ENCODE measurements around the gene ELMOD3.

The ELMOD3 gene

DNA sequence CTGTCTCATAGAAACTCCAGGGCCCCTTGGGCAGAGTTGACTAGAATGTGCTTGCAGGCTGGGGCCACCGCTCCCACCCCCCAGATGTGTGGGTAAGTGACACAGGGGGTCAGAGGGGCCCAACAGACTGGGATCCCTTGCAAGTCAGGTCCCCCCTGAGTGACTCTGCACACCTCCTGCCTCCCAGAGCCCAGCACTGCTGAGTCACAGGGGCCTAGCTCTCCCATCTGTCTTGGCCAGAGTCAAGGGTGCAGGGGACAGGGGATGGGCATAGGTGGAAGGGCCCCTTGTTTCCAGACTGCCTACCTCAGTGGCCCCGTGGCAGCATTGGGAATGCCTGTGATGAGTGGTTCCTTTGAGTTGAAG lies 75.3 kb downstream of the ELMOD3 start:
- no peak overlapping the region for H4K12ac ChIP-seq (ENCODE audit: low read depth, low read length)
- no peaks in the 10 kb centered on the region for H3K79me2 ChIP-seq (ENCODE audit: control insufficient read depth, insufficient read depth, low read length, poor library complexity)
- H4K91ac ChIP-seq (ENCODE audit: low read depth, low read length) = no peak overlapping the region
- H2BK5ac ChIP-seq (ENCODE audit: low read depth, low read length, poor library complexity) = no peak overlapping the region
- H3K36me3 ChIP-seq (ENCODE audit: control insufficient read depth in 1 of 2, insufficient read depth in 2 of 2, low read length in 2 of 2) = no peaks in the 10 kb centered on the region
- no peaks in the 10 kb centered on the region for H3K27me3 ChIP-seq (ENCODE audit: insufficient read depth, low read length)
- no peaks in the 10 kb centered on the region for H3K4me1 ChIP-seq (ENCODE audit: control insufficient read depth in 1 of 2, insufficient read depth in 2 of 2, low read length in 2 of 2)
- H3K9ac ChIP-seq (ENCODE audit: low read length) = no peak overlapping the region
- no peak overlapping the region for H3K27ac ChIP-seq (ENCODE audit: low read depth, low read length)
- no peak overlapping the region for H3K23ac ChIP-seq (ENCODE audit: low read length)
- H3K4ac ChIP-seq (ENCODE audit: low read depth, low read length) = no peak overlapping the region
- H3K79me1 ChIP-seq (ENCODE audit: low read length) = no peaks in the 10 kb centered on the region
- H3K18ac ChIP-seq (ENCODE audit: low read length) = no peak overlapping the region
- H3K9me3 ChIP-seq (ENCODE audit: insufficient read depth, low read depth, low read length) = peaks cover 2% of the 10 kb centered on the region
- H4K8ac ChIP-seq (ENCODE audit: low read depth, low read length) = no peak overlapping the region
- no peak overlapping the region for H2AFZ ChIP-seq (ENCODE audit: insufficient read depth, low read length, poor library complexity)
- no peak overlapping the region for H3K4me3 ChIP-seq (ENCODE audit: low read depth, low read length)
- H3K4me2 ChIP-seq (ENCODE audit: low read length) = no peak overlapping the region
- H2BK12ac ChIP-seq (ENCODE audit: low read length) = no peak overlapping the region
- H2BK120ac ChIP-seq (ENCODE audit: insufficient read depth, low read length, poor library complexity) = no peak overlapping the region
- DNase-seq = no peak
- WGBS (ENCODE audit: extremely low coverage, insufficient coverage, insufficient read length) = no CpG with 5 or more reads among the region's 2 CpGs
- H3K14ac ChIP-seq (ENCODE audit: low read length) = no peak overlapping the region
- H2AK5ac ChIP-seq (ENCODE audit: low read length) = no peak overlapping the region

DNA sequence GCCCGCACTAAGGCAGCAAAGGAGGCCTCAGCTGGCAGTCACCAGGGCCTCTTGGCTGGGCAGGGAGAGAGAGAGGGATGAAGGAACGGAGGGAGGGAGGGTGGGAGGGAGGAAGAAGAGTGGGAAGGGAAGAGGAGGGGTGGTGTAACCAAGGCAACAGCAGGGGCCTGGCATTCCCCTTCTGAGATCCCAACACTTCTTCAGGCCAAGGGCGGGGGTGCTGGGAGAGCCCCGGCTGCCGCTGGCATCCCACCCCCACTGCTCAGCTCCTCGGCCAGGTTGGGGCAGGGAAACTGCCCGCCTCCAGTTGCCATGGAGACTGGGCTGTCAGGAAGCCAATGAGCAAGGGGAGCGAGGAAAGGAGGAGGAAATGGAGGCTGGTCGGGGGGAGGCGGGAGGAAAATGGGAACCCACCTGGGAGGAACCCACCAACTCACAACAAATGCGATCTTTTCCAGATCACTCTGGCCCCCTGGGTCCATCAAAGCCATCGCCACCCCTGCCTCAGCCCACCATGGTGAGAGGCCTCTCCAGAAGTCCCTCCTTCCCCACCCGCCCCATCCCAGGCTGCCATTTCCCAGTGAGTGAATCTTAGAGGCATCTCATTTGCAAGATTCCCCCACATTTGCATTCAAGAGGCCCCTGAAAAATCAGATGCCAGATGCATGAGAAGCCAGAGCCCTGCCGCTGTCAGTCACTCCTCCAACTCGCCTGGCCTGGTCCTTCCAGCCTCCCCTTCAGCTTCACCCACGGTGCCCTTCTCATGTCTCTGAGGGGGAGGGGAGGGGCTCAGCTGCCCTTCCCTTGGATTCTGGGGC lies 76.4 kb downstream of the ELMOD3 start:
- Histone ChIP-seq H2BK120ac (ENCODE audit: insufficient read depth, low read length, poor library complexity) (no peak overlapping the region), H3K27me3 (ENCODE audit: insufficient read depth, low read length) (no peaks in the 10 kb centered on the region), H3K4ac (ENCODE audit: low read depth, low read length) (no peak overlapping the region), H3K36me3 (ENCODE audit: control insufficient read depth in 1 of 2, insufficient read depth in 2 of 2, low read length in 2 of 2) (no peaks in the 10 kb centered on the region), H2AK5ac (ENCODE audit: low read length) (no peak overlapping the region), H2BK12ac (ENCODE audit: low read length) (no peak overlapping the region), H3K4me2 (ENCODE audit: low read length) (no peak overlapping the region), H3K79me2 (ENCODE audit: control insufficient read depth, insufficient read depth, low read length, poor library complexity) (no peaks in the 10 kb centered on the region), H3K4me1 (ENCODE audit: control insufficient read depth in 1 of 2, insufficient read depth in 2 of 2, low read length in 2 of 2) (no peaks in the 10 kb centered on the region), H3K14ac (ENCODE audit: low read length) (no peak overlapping the region), H4K91ac (ENCODE audit: low read depth, low read length) (no peak overlapping the region), H3K23ac (ENCODE audit: low read length) (no peak overlapping the region), H4K8ac (ENCODE audit: low read depth, low read length) (no peak overlapping the region), H3K4me3 (ENCODE audit: low read depth, low read length) (no peak overlapping the region), H2AFZ (ENCODE audit: insufficient read depth, low read length, poor library complexity) (no peak overlapping the region), H3K79me1 (ENCODE audit: low read length) (no peaks in the 10 kb centered on the region), H3K9me3 (ENCODE audit: insufficient read depth, low read depth, low read length) (peaks cover 2% of the 10 kb centered on the region), H3K9ac (ENCODE audit: low read length) (no peak overlapping the region), H4K12ac (ENCODE audit: low read depth, low read length) (no peak overlapping the region), H3K18ac (ENCODE audit: low read length) (no peak overlapping the region), H3K27ac (ENCODE audit: low read depth, low read length) (no peak overlapping the region), H2BK5ac (ENCODE audit: low read depth, low read length, poor library complexity) (no peak overlapping the region)
- 100% methylated on average over 1 of the region's 16 CpGs for WGBS (ENCODE audit: extremely low coverage, insufficient coverage, insufficient read length)
- DNase-seq = no peak

DNA sequence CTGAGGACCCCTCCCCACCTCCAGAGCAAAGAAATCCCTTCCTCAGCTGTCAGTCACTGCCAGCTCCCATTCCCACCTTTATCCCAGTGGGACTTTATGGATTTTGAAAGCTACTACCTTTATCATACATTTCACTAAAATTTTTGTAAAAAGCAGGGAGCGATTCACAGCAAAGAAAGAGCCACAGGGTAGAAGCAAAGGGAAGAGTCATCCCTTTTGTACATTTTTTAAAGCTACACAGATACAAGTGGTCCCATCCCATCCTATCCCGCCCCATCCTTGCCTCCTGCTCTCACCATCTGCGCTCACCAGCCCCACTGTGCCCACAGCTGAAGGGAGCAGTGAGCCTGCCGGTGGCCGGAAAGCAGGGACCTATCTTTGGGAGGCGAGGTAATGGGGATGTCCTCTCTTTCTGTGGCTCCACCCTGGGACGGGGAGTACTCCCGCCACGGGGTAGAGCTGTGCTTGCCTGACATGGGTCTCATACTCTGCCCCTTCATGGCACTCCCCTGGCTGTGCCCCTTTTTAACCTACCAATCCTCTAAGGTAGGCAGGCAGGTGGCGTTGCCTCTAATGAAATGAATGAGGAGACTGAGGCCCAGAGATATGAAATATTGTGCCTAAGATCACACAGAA lies 77.1 kb downstream of the ELMOD3 start:
- no peaks in the 10 kb centered on the region for H3K4me1 ChIP-seq (ENCODE audit: control insufficient read depth in 1 of 2, insufficient read depth in 2 of 2, low read length in 2 of 2)

DNA sequence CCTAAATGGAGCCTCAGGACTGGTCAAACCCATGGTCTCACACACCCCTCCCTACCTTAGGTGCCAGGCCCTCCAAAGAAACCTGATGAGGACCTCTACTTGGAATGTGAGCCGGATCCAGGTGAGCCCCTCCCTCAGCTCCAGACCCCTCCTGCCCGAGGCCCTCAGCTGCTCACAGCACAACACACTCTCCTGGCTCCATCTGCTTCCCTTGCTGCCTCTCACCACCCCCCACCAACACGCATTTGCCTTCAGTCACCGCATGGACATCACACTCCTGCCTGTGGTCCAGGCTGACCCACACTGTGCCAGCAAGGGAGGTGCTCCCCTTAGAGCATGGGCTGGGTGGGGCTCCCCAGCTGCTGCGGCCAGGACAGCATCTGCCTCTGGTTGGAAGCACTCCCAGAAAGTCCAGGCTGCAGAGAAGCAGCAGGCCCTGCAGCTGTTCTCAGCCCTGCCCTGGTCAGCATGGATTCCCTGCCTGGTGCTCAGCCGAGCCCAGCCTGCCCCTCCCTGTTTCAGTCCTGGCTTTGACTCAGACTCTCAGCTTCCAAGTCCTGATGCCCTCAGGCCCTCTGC lies 79.0 kb downstream of the ELMOD3 start:
- Histone ChIP-seq H3K27me3 (ENCODE audit: insufficient read depth, low read length) (no peaks in the 10 kb centered on the region), H2BK5ac (ENCODE audit: low read depth, low read length, poor library complexity) (no peak overlapping the region), H3K4me1 (ENCODE audit: control insufficient read depth in 1 of 2, insufficient read depth in 2 of 2, low read length in 2 of 2) (peaks cover 8 to 10% of the 10 kb centered on the region in 2 experiments), H2BK120ac (ENCODE audit: insufficient read depth, low read length, poor library complexity) (no peak overlapping the region), H3K9ac (ENCODE audit: low read length) (no peak overlapping the region), H2AK5ac (ENCODE audit: low read length) (no peak overlapping the region), H3K4me2 (ENCODE audit: low read length) (no peak overlapping the region), H4K12ac (ENCODE audit: low read depth, low read length) (no peak overlapping the region), H4K8ac (ENCODE audit: low read depth, low read length) (no peak overlapping the region), H2BK12ac (ENCODE audit: low read length) (no peak overlapping the region), H4K91ac (ENCODE audit: low read depth, low read length) (no peak overlapping the region), H3K18ac (ENCODE audit: low read length) (no peak overlapping the region), H3K79me2 (ENCODE audit: control insufficient read depth, insufficient read depth, low read length, poor library complexity) (peaks cover 3% of the 10 kb centered on the region), H3K4me3 (ENCODE audit: low read depth, low read length) (no peak overlapping the region), H2AFZ (ENCODE audit: insufficient read depth, low read length, poor library complexity) (no peak overlapping the region), H3K27ac (ENCODE audit: low read depth, low read length) (no peak overlapping the region), H3K14ac (ENCODE audit: low read length) (no peak overlapping the region), H3K36me3 (ENCODE audit: control insufficient read depth in 1 of 2, insufficient read depth in 2 of 2, low read length in 2 of 2) (no peaks in the 10 kb centered on the region), H3K4ac (ENCODE audit: low read depth, low read length) (no peak overlapping the region), H3K79me1 (ENCODE audit: low read length) (peaks cover 6% of the 10 kb centered on the region), H3K23ac (ENCODE audit: low read length) (no peak overlapping the region), H3K9me3 (ENCODE audit: insufficient read depth, low read depth, low read length) (peaks cover 4% of the 10 kb centered on the region)
- no peak for DNase-seq
- no CpG with 5 or more reads among the region's 6 CpGs for WGBS (ENCODE audit: extremely low coverage, insufficient coverage, insufficient read length)

More for the DNA sequence above, 77.1 kb downstream of the ELMOD3 start:
- Histone ChIP-seq H4K91ac (ENCODE audit: low read depth, low read length) (no peak overlapping the region), H3K4ac (ENCODE audit: low read depth, low read length) (no peak overlapping the region), H3K9ac (ENCODE audit: low read length) (no peak overlapping the region), H3K23ac (ENCODE audit: low read length) (no peak overlapping the region), H2BK12ac (ENCODE audit: low read length) (no peak overlapping the region), H3K27me3 (ENCODE audit: insufficient read depth, low read length) (no peaks in the 10 kb centered on the region), H3K18ac (ENCODE audit: low read length) (no peak overlapping the region), H3K14ac (ENCODE audit: low read length) (no peak overlapping the region), H3K36me3 (ENCODE audit: control insufficient read depth in 1 of 2, insufficient read depth in 2 of 2, low read length in 2 of 2) (no peaks in the 10 kb centered on the region), H2BK5ac (ENCODE audit: low read depth, low read length, poor library complexity) (no peak overlapping the region), H3K79me2 (ENCODE audit: control insufficient read depth, insufficient read depth, low read length, poor library complexity) (no peaks in the 10 kb centered on the region), H4K8ac (ENCODE audit: low read depth, low read length) (no peak overlapping the region), H3K4me3 (ENCODE audit: low read depth, low read length) (no peak overlapping the region), H2AFZ (ENCODE audit: insufficient read depth, low read length, poor library complexity) (no peak overlapping the region), H2BK120ac (ENCODE audit: insufficient read depth, low read length, poor library complexity) (no peak overlapping the region), H4K12ac (ENCODE audit: low read depth, low read length) (no peak overlapping the region), H3K79me1 (ENCODE audit: low read length) (no peaks in the 10 kb centered on the region), H3K9me3 (ENCODE audit: insufficient read depth, low read depth, low read length) (peaks cover 2% of the 10 kb centered on the region), H3K27ac (ENCODE audit: low read depth, low read length) (no peak overlapping the region), H2AK5ac (ENCODE audit: low read length) (no peak overlapping the region), H3K4me2 (ENCODE audit: low read length) (no peak overlapping the region)
- no CpG with 5 or more reads among the region's 10 CpGs for WGBS (ENCODE audit: extremely low coverage, insufficient coverage, insufficient read length)
- no peak for DNase-seq

Data from trophoblast cell (in vitro differentiated cells and primary cell).